Smooth muscle cell (in vitro differentiated cells): ENCODE measurements around the gene DNAJB12. TPM values are rescaled to one million over a fixed set of nuclear protein-coding genes. Genes with fewer than 3 reads are reported as not detected.
A peak's percentile ranks its signal among the peaks of the same experiment; 100 is the strongest.
"Not testable (repeated sequence)": the region's sequence is repeated elsewhere in the genome, so short reads cannot be mapped to it uniquely, and the experiment has no call there.

Source experiments
- DNase-seq: peaks from one replicate; lab custom pipeline; 2025; ENCODE audit not compliant: unreplicated experiment; lab: John Stamatoyannopoulos, UW
- H2AFZ ChIP-seq: fragments of 200-600 bp; sonication (generic); 2 replicates; pipeline ENCODE4 v1.6.0; 2016; ENCODE audit warnings: antibody characterized with exemption, low read depth, mild to moderate bottlenecking
- H3F3A ChIP-seq: fragments of 200-600 bp; sonication (generic); 2 replicates; pipeline ENCODE4 v1.6.0; 2017; ENCODE audit warnings: antibody characterized with exemption, low read depth
- H3K27ac ChIP-seq: fragments of 200-600 bp; sonication (generic); 2 replicates; pipeline ENCODE4 v1.5.1; 2016; ENCODE audit warnings: low read depth, mild to moderate bottlenecking
- H3K27me3 ChIP-seq: fragments of 200-600 bp; sonication (generic); 2 replicates; pipeline ENCODE4 v1.6.1; 2016; ENCODE audit warnings: low read depth, mild to moderate bottlenecking
- H3K36me3 ChIP-seq: fragments of 200-600 bp; sonication (generic); 2 replicates; pipeline ENCODE4 v1.5.1; 2016; ENCODE audit warnings: low read depth
- H3K4me1 ChIP-seq: fragments of 200-600 bp; sonication (generic); 2 replicates; pipeline ENCODE4 v1.5.1; 2016; ENCODE audit warnings: low read depth
- H3K4me2 ChIP-seq: fragments of 200-600 bp; sonication (generic); 2 replicates; pipeline ENCODE4 v1.6.0; 2016; ENCODE audit warnings: mild to moderate bottlenecking
- H3K4me3 ChIP-seq: fragments of 200-600 bp; sonication (generic); 2 replicates; pipeline ENCODE4 v1.5.1; 2016; ENCODE audit warnings: mild to moderate bottlenecking
- H3K79me2 ChIP-seq: fragments of 200-600 bp; sonication (generic); 2 replicates; pipeline ENCODE4 v1.6.0; 2016; ENCODE audit warnings: low read depth, mild to moderate bottlenecking
- H3K9ac ChIP-seq: fragments of 200-600 bp; sonication (generic); 2 replicates; pipeline ENCODE4 v1.6.0; 2016; ENCODE audit warnings: low read depth
- H3K9me3 ChIP-seq: fragments of 200-600 bp; sonication (generic); replicated peaks from 2 replicates; pipeline ENCODE4 v1.5.1; 2016; ENCODE audit warnings: low read depth
- H4K20me1 ChIP-seq: fragments of 200-600 bp; sonication (generic); 2 replicates; pipeline ENCODE4 v1.6.0; 2016; ENCODE audit warnings: low read depth
- WGBS: methylation state at CpG from one replicate; pipeline ENCODE4 v1.1.7; 2016; ENCODE audit warnings: low lambda C conversion rate; 5-methylcytosine and 5-hydroxymethylcytosine counted together
- polyA plus RNA-seq: library from polyadenylated mRNA; unstranded; fragments of >200 nt; fragmentation: Nextera tagmentation; extraction: Ambion mirVana; gene quantifications from 2 replicates; pipeline ENCODE4 v1.2.1, GENCODE V29; 2016
- total RNA-seq: library from RNA; depleted of rRNA; stranded (reverse); fragments of >200 nt; gene quantifications from 2 replicates; pipeline ENCODE4 v1.2.3, GENCODE V29; 2014
- TF ChIP-seq, protein P1 (sequence below): fragments of 200-600 bp; sonication (generic); IDR thresholded peaks from 2 replicates; pipeline ENCODE4 v1.5.1; 2017; ENCODE audit warnings: borderline replicate concordance, mild to moderate bottlenecking, antibody characterized with exemption; ENCODE audit not compliant: insufficient read depth, poor library complexity, severe bottlenecking

The DNAJB12 gene
- total and polyA plus RNA-seq, 2 experiments from 2014 or later = 12.5 to 24.5 TPM

GRCh38 chr10:72297805-72298591, 56.7 kb downstream of the DNAJB12 start:
- peak; percentile 91 for DNase-seq
- TF ChIP-seq, protein P1, sequence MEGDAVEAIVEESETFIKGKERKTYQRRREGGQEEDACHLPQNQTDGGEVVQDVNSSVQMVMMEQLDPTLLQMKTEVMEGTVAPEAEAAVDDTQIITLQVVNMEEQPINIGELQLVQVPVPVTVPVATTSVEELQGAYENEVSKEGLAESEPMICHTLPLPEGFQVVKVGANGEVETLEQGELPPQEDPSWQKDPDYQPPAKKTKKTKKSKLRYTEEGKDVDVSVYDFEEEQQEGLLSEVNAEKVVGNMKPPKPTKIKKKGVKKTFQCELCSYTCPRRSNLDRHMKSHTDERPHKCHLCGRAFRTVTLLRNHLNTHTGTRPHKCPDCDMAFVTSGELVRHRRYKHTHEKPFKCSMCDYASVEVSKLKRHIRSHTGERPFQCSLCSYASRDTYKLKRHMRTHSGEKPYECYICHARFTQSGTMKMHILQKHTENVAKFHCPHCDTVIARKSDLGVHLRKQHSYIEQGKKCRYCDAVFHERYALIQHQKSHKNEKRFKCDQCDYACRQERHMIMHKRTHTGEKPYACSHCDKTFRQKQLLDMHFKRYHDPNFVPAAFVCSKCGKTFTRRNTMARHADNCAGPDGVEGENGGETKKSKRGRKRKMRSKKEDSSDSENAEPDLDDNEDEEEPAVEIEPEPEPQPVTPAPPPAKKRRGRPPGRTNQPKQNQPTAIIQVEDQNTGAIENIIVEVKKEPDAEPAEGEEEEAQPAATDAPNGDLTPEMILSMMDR = no peak

GRCh38 chr10:72297281-72297804, 57.4 kb downstream of the DNAJB12 start:
- Histone ChIP-seq H4K20me1 (no peaks in the 10 kb centered on the region), H3K9me3 (no peaks in the 10 kb centered on the region), H3K4me2 (peak overlapping the region; percentile 78), H3K79me2 (no peaks in the 10 kb centered on the region), H2AFZ (no peak overlapping the region), H3K27me3 (no peaks in the 10 kb centered on the region), H3K9ac (peak overlapping the region; percentile 78), H3K4me1 (peaks cover 6% of the 10 kb centered on the region), H3K36me3 (no peaks in the 10 kb centered on the region), H3F3A (peaks cover 9% of the 10 kb centered on the region), H3K27ac (peak overlapping the region; percentile 83), H3K4me3 (peak overlapping the region; percentile 53)
- peak; percentile 45 for DNase-seq
- TF ChIP-seq, protein P1 = no peak
- WGBS = 11% methylated on average over 30 of the region's 30 CpGs

More at GRCh38 chr10:72297805-72298591, 56.7 kb downstream of the DNAJB12 start:
- H3K9me3 ChIP-seq = no peaks in the 10 kb centered on the region
- H3F3A ChIP-seq = peaks cover 9% of the 10 kb centered on the region
- no peaks in the 10 kb centered on the region for H3K27me3 ChIP-seq
- peak overlapping the region; percentile 74 for H3K9ac ChIP-seq
- H3K79me2 ChIP-seq = no peaks in the 10 kb centered on the region
- 10% methylated on average over 44 of the region's 55 CpGs for WGBS
- H3K4me1 ChIP-seq = peaks cover 6% of the 10 kb centered on the region
- H4K20me1 ChIP-seq = no peaks in the 10 kb centered on the region
- peak overlapping the region; percentile 53 for H3K4me3 ChIP-seq
- no peaks in the 10 kb centered on the region for H3K36me3 ChIP-seq
- no peak overlapping the region for H2AFZ ChIP-seq
- peak overlapping the region; percentile 83 for H3K27ac ChIP-seq
- peak overlapping the region; percentile 78 for H3K4me2 ChIP-seq

GRCh38 chr10:72296829-72297280, 57.9 kb downstream of the DNAJB12 start:
- 83% methylated on average over 19 of the region's 19 CpGs for WGBS
- H3F3A ChIP-seq, H3K4me3 ChIP-seq, H3K36me3 ChIP-seq, H3K4me1 ChIP-seq, H4K20me1 ChIP-seq, H3K27me3 ChIP-seq, H3K79me2 ChIP-seq, H3K9me3 ChIP-seq, DNase-seq, H2AFZ ChIP-seq: not testable (repeated sequence)
- Histone ChIP-seq H3K4me2 (peak overlapping the region; percentile 8), H3K27ac (peak overlapping the region; percentile 83), H3K9ac (peak overlapping the region; percentile 78)

GRCh38 chr10:72295330-72295910, 59.3 kb downstream of the DNAJB12 start:
- H3K9ac ChIP-seq = no peak overlapping the region
- H3K9me3 ChIP-seq = no peaks in the 10 kb centered on the region
- no peaks in the 10 kb centered on the region for H3K79me2 ChIP-seq
- peak overlapping the region; percentile 83 for H3K27ac ChIP-seq
- H3K4me1 ChIP-seq = peaks cover 6% of the 10 kb centered on the region
- no peaks in the 10 kb centered on the region for H4K20me1 ChIP-seq
- 91% methylated on average over 8 of the region's 8 CpGs for WGBS
- peaks cover 9% of the 10 kb centered on the region for H3F3A ChIP-seq
- no peaks in the 10 kb centered on the region for H3K27me3 ChIP-seq
- no peak for DNase-seq
- H3K4me3 ChIP-seq = no peak overlapping the region
- H3K36me3 ChIP-seq = no peaks in the 10 kb centered on the region
- H2AFZ ChIP-seq = no peak overlapping the region
- TF ChIP-seq, protein P1 = no peak
- no peak overlapping the region for H3K4me2 ChIP-seq
